Endothelial cell of umbilical vein (primary cell): Measurements from ENCODE around the gene NBPF11.
"Not testable (repeated sequence)": the region's sequence is repeated elsewhere in the genome, so short reads cannot be mapped to it uniquely, and the experiment has no call there.

Source experiments
- EZH2 ChIP-seq: IDR thresholded peaks from 2 replicates; pipeline ENCODE4 v1.6.1; 2012; ENCODE audit warnings: borderline replicate concordance, low read depth, mild to moderate bottlenecking, moderate library complexity, low read length, inconsistent platforms; ENCODE audit not compliant: severe bottlenecking
- FOS ChIP-seq: IDR thresholded peaks from 2 replicates; pipeline ENCODE4 v1.6.1; 2011; ENCODE audit warnings: mild to moderate bottlenecking, low read length, moderate library complexity, borderline replicate concordance; ENCODE audit not compliant: insufficient read depth
- GATA2 ChIP-seq: IDR thresholded peaks from 2 replicates; pipeline ENCODE4 v1.7.0; 2011; ENCODE audit warnings: low read depth, mild to moderate bottlenecking, moderate library complexity, mixed read lengths, low read length; ENCODE audit not compliant: insufficient read length, insufficient read depth
- JUN ChIP-seq: IDR thresholded peaks from 2 replicates; pipeline ENCODE4 v1.6.1; 2011; ENCODE audit warnings: borderline replicate concordance, low read depth; ENCODE audit not compliant: insufficient read length, insufficient read depth
- POLR2A ChIP-seq: IDR thresholded peaks from 2 replicates; pipeline ENCODE4 v1.6.1; 2012; ENCODE audit warnings: low read depth, mild to moderate bottlenecking, control low read depth, low read length
- POLR2AphosphoS5 ChIP-seq: IDR thresholded peaks from 2 replicates; pipeline ENCODE4 v1.6.1; 2012; ENCODE audit warnings: low read depth, mild to moderate bottlenecking, control low read depth, low read length, moderate library complexity; ENCODE audit not compliant: insufficient read depth
- TF ChIP-seq, protein P1 (sequence below), 2 donors: IDR thresholded peaks; 1 replicate in 1 of 2; 2 replicates in 1 of 2; pipeline ENCODE4 v1.5.1; 2011; ENCODE audit warnings: low read length in 2 of 2, mild to moderate bottlenecking in 2 of 2, moderate library complexity in 2 of 2, control low read depth in 1 of 2, inconsistent platforms in 1 of 2, low read depth in 1 of 2; ENCODE audit not compliant: insufficient read depth in 1 of 2; ENCODE audit errors: extremely low read depth in 1 of 2
- TF ChIP-seq, protein P2 (sequence below): IDR thresholded peaks from 2 replicates; pipeline ENCODE4 v1.6.1; 2011; ENCODE audit not compliant: insufficient read depth, insufficient read length

DNA sequence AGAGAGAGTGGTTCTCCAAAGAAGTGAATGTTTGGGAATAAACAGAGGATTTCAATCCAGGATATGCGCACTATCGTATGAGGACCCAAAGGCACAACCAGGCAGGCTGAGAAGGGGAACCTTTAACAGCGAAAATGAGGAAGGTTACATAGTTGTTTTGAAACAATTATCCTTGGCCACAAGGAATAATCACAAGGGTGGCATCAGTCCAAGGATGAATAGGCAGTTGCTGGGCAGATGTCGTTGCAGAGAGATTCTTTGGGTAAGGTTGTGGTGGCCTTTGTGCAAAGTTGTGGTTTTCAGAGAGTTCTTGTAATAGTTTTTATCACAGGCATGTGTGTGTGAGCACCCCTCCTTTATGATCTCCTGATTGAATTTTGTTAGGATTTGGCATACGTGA, 94.7 kb downstream of the NBPF11 start:
- TF ChIP-seq, protein P1, sequence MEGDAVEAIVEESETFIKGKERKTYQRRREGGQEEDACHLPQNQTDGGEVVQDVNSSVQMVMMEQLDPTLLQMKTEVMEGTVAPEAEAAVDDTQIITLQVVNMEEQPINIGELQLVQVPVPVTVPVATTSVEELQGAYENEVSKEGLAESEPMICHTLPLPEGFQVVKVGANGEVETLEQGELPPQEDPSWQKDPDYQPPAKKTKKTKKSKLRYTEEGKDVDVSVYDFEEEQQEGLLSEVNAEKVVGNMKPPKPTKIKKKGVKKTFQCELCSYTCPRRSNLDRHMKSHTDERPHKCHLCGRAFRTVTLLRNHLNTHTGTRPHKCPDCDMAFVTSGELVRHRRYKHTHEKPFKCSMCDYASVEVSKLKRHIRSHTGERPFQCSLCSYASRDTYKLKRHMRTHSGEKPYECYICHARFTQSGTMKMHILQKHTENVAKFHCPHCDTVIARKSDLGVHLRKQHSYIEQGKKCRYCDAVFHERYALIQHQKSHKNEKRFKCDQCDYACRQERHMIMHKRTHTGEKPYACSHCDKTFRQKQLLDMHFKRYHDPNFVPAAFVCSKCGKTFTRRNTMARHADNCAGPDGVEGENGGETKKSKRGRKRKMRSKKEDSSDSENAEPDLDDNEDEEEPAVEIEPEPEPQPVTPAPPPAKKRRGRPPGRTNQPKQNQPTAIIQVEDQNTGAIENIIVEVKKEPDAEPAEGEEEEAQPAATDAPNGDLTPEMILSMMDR (IDR thresholded peaks at IDR 0.05; ENCODE audit: extremely low read depth in 1 of 2, insufficient read depth in 1 of 2, low read depth in 1 of 2, low read length in 2 of 2): not testable (repeated sequence)
- not testable (repeated sequence) for TF ChIP-seq POLR2A, POLR2AphosphoS5, EZH2, GATA2, JUN, FOS
- TF ChIP-seq, protein P2, sequence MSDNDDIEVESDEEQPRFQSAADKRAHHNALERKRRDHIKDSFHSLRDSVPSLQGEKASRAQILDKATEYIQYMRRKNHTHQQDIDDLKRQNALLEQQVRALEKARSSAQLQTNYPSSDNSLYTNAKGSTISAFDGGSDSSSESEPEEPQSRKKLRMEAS: not testable (repeated sequence)
